Astrocyte (in vitro differentiated cells and primary cell): Measurements from ENCODE around the gene NCOA1. TPM values are rescaled to one million over a fixed set of nuclear protein-coding genes. Genes with fewer than 3 reads are reported as not detected.

Experiments
- DNase-seq: peaks from one replicate; pipeline ENCODE4 v3.0.0-alpha.2; 2010; ENCODE audit warnings: low read depth
- FAIRE-seq: peaks from 2 replicates; lab custom pipeline; 2011; peaks lifted over from hg19 to GRCh38; lab: Jason Lieb, UNC
- H2AFZ ChIP-seq: 2 replicates; pipeline ENCODE4 v1.6.0; 2012; ENCODE audit warnings: low read depth, low read length, inconsistent platforms
- H3K27ac ChIP-seq: 2 replicates; pipeline ENCODE4 v1.5.1; 2011; ENCODE audit warnings: low read depth, low read length, inconsistent platforms
- H3K27me3 ChIP-seq: 2 replicates; pipeline ENCODE4 v1.6.0; 2011; ENCODE audit warnings: low read length, inconsistent platforms; ENCODE audit not compliant: insufficient read depth
- H3K36me3 ChIP-seq: 2 replicates; pipeline ENCODE4 v1.5.1; 2011; ENCODE audit warnings: low read length, inconsistent platforms; ENCODE audit not compliant: insufficient read depth
- H3K4me1 ChIP-seq: 2 replicates; pipeline ENCODE4 v1.5.1; 2011; ENCODE audit warnings: low read length, inconsistent platforms; ENCODE audit not compliant: insufficient read depth
- H3K4me2 ChIP-seq: 2 replicates; pipeline ENCODE4 v1.6.0; 2012; ENCODE audit warnings: low read length, inconsistent platforms
- H3K4me3 ChIP-seq: 2 replicates; pipeline ENCODE4 v1.5.1; 2011; ENCODE audit warnings: low read depth, mild to moderate bottlenecking, low read length, inconsistent platforms; ENCODE audit not compliant: insufficient read depth
- H3K79me2 ChIP-seq: 2 replicates; pipeline ENCODE4 v1.6.0; 2012; ENCODE audit warnings: mild to moderate bottlenecking, low read length, inconsistent platforms; ENCODE audit not compliant: insufficient read depth
- H3K9ac ChIP-seq: 2 replicates; pipeline ENCODE4 v1.6.0; 2012; ENCODE audit warnings: mild to moderate bottlenecking, low read length, inconsistent platforms
- H3K9me3 ChIP-seq: 2 replicates; pipeline ENCODE4 v1.5.1; 2012; ENCODE audit warnings: low read depth, mild to moderate bottlenecking, low read length, inconsistent platforms; ENCODE audit not compliant: insufficient read depth
- H4K20me1 ChIP-seq: 2 replicates; pipeline ENCODE4 v1.6.0; 2012; ENCODE audit warnings: low read length, inconsistent platforms; ENCODE audit not compliant: insufficient read depth
- H3K27ac Mint-ChIP-seq: one replicate; pipeline ENCODE4 v1.8.0; 2021; ENCODE audit warnings: mild to moderate bottlenecking, mixed read lengths; ENCODE audit not compliant: unreplicated experiment
- H3K27me3 Mint-ChIP-seq: one replicate; pipeline ENCODE4 v1.8.0; 2021; ENCODE audit warnings: low read depth, mixed read lengths; ENCODE audit not compliant: unreplicated experiment
- H3K36me3 Mint-ChIP-seq: one replicate; pipeline ENCODE4 v1.8.0; 2021; ENCODE audit warnings: low read depth, mixed read lengths; ENCODE audit not compliant: unreplicated experiment
- H3K4me1 Mint-ChIP-seq: one replicate; pipeline ENCODE4 v1.8.0; 2021; ENCODE audit warnings: low read depth, mixed read lengths; ENCODE audit not compliant: unreplicated experiment
- H3K4me3 Mint-ChIP-seq: one replicate; pipeline ENCODE4 v1.8.0; 2021; ENCODE audit warnings: mild to moderate bottlenecking, moderate library complexity, mixed read lengths; ENCODE audit not compliant: unreplicated experiment
- H3K9me3 Mint-ChIP-seq: one replicate; pipeline ENCODE4 v1.8.0; 2021; ENCODE audit warnings: mild to moderate bottlenecking, mixed read lengths; ENCODE audit not compliant: unreplicated experiment
- CTCF ChIP-seq: IDR thresholded peaks from 2 replicates; pipeline ENCODE4 v1.5.1; 2011; ENCODE audit warnings: low read depth, mild to moderate bottlenecking, inconsistent platforms, low read length, moderate library complexity; ENCODE audit not compliant: insufficient read depth
- EZH2 ChIP-seq: IDR thresholded peaks from 2 replicates; pipeline ENCODE4 v1.6.1; 2012; ENCODE audit warnings: mild to moderate bottlenecking, low read length, inconsistent platforms; ENCODE audit not compliant: insufficient read depth
- total RNA-seq: library from RNA; stranded (reverse); gene quantifications from 2 replicates; pipeline ENCODE4 v1.2.1, GENCODE V29; 2021

NCOA1 gene
- total RNA-seq, 1 donor from 2014 or later = 14.7 TPM

GRCh38 chr2:24513281-24514071, 22.4 kb downstream of the NCOA1 start:
- Mint-ChIP-seq H3K27me3 (no peaks in the 10 kb centered on the region), H3K4me3 (no peak overlapping the region), H3K36me3 (no peaks in the 10 kb centered on the region), H3K27ac (no peak overlapping the region), H3K9me3 (no peaks in the 10 kb centered on the region), H3K4me1 (peaks cover 6% of the 10 kb centered on the region)
- no peak overlapping the region for H2AFZ ChIP-seq
- FAIRE-seq (no peak), DNase-seq (peak; percentile 22)
- TF ChIP-seq EZH2 (no peak), CTCF (no peak)
- H3K27me3 ChIP-seq = no peaks in the 10 kb centered on the region
- H3K4me1 ChIP-seq = no peaks in the 10 kb centered on the region
- no peaks in the 10 kb centered on the region for H3K36me3 ChIP-seq
- H3K9ac ChIP-seq = no peak overlapping the region
- H3K4me3 ChIP-seq = no peak overlapping the region
- H3K4me2 ChIP-seq = no peak overlapping the region
- peaks cover 29% of the 10 kb centered on the region for H3K79me2 ChIP-seq
- no peaks in the 10 kb centered on the region for H3K9me3 ChIP-seq
- no peak overlapping the region for H3K27ac ChIP-seq
- H4K20me1 ChIP-seq = peaks cover 25% of the 10 kb centered on the region

GRCh38 chr2:24514820-24515219, 23.8 kb downstream of the NCOA1 start:
- no peak overlapping the region for H3K4me3 ChIP-seq
- H3K27me3 ChIP-seq = no peaks in the 10 kb centered on the region
- H3K9me3 ChIP-seq = no peaks in the 10 kb centered on the region
- H3K4me3 Mint-ChIP-seq = no peak overlapping the region
- H3K4me2 ChIP-seq = no peak overlapping the region
- no peaks in the 10 kb centered on the region for H3K36me3 Mint-ChIP-seq
- peaks cover 6% of the 10 kb centered on the region for H3K4me1 Mint-ChIP-seq
- no peaks in the 10 kb centered on the region for H3K36me3 ChIP-seq
- H3K79me2 ChIP-seq = peaks cover 17% of the 10 kb centered on the region
- H3K9me3 Mint-ChIP-seq = no peaks in the 10 kb centered on the region
- no peak overlapping the region for H3K27ac Mint-ChIP-seq
- H2AFZ ChIP-seq = no peak overlapping the region
- no peaks in the 10 kb centered on the region for H3K27me3 Mint-ChIP-seq
- FAIRE-seq (no peak), DNase-seq (no peak)
- no peak overlapping the region for H3K9ac ChIP-seq
- TF ChIP-seq EZH2 = no peak
- no peak for TF ChIP-seq CTCF
- H3K4me1 ChIP-seq = no peaks in the 10 kb centered on the region
- H4K20me1 ChIP-seq = peaks cover 19% of the 10 kb centered on the region
- H3K27ac ChIP-seq = no peak overlapping the region

- H3K27me3 ChIP-seq = no peaks in the 10 kb centered on the region
- TF ChIP-seq CTCF (no peak), EZH2 (no peak)
- no peak for FAIRE-seq
- H3K4me2 ChIP-seq = no peak overlapping the region
- no peaks in the 10 kb centered on the region for H3K36me3 Mint-ChIP-seq
- no peaks in the 10 kb centered on the region for H3K36me3 ChIP-seq
- no peaks in the 10 kb centered on the region for H3K9me3 Mint-ChIP-seq
- no peak overlapping the region for H2AFZ ChIP-seq
- peaks cover 6% of the 10 kb centered on the region for H3K4me1 Mint-ChIP-seq
- H3K9me3 ChIP-seq = no peaks in the 10 kb centered on the region
- no peak overlapping the region for H3K4me3 Mint-ChIP-seq
- no peak overlapping the region for H3K4me3 ChIP-seq
- DNase-seq = no peak
- peaks cover 18% of the 10 kb centered on the region for H4K20me1 ChIP-seq
- no peak overlapping the region for H3K27ac Mint-ChIP-seq
- no peaks in the 10 kb centered on the region for H3K27me3 Mint-ChIP-seq
- H3K9ac ChIP-seq = no peak overlapping the region
- no peak overlapping the region for H3K27ac ChIP-seq
- peaks cover 15% of the 10 kb centered on the region for H3K79me2 ChIP-seq
- H3K4me1 ChIP-seq = no peaks in the 10 kb centered on the region
Measured at GRCh38 chr2:24515335-24515734, 24.3 kb downstream of the NCOA1 start.
